ENCODE results near the gene ROGDI. TPM values are rescaled to one million over a fixed set of nuclear protein-coding genes. Genes with fewer than 3 reads are reported as not detected.

The ROGDI gene
- total RNA-seq, 1 experiment from 2014 or later, result 32.1 TPM

DNA sequence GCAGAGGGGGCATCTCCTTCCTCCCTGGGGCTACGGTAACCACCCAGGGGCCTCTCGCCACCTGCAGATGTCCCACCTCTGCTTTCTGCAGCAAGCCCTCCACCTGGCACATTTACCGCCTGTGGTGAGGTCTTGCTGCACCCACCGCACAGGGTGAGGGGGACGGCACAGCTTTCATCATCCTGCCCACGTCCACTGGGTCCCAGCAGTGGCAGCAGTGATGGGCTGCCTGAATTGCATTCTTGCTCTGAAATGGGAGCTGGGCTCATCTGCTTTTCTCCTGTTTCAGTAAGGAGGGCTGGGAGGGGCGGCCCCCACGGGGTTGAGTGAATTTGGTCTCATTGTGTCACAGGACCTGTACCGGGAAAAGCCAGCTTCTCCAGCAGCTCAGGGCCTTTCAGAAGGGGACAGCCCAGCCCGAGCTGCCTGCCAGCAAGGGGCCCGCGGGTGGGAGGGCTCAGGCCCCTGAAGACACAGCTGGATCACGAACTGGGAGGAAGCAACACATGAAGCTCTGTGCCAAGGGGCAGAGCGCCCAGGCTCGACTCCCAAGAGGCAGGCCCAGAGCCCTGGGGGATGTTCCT lies 55.4 kb downstream of the ROGDI start:
- Mint-ChIP-seq H3K36me3 (peaks cover 3% of the 10 kb centered on the region; the same call in 1 of the 2 replicates), H3K4me1 (peaks cover 20% of the 10 kb centered on the region), H3K4me3 (no peak overlapping the region), H3K27me3 (ENCODE audit: low read depth) (no peaks in the 10 kb centered on the region; the same call in 1 of the 2 replicates), H3K9me3 (no peaks in the 10 kb centered on the region), H3K27ac (no peak overlapping the region)
- DNase-seq (ENCODE audit: low spot score), result no peak
- no peak for ATAC-seq
- CTCF ChIA-PET, result interaction anchor here (0.6 to 1.5 kb wide), 2 partner anchors 13 to 97 kb away, joined by 3 to 6 read pairs; partner anchors contain the start of genes ANKS3 and DNAAF8
- no peak for TF ChIP-seq CREM (CRISPR knock-in tag; IDR thresholded peaks at IDR 0.05)
- no peak for TF ChIP-seq MXD4 (CRISPR knock-in tag; IDR thresholded peaks at IDR 0.05; ENCODE audit: borderline replicate concordance)
- no peak for TF ChIP-seq NFE2L1 (CRISPR knock-in tag; IDR thresholded peaks at IDR 0.05)
- TF ChIP-seq NR3C1 (CRISPR knock-in tag; conservative IDR thresholded peaks at IDR 0.05; ENCODE audit: low read depth), result no peak
- TF ChIP-seq, protein P1, sequence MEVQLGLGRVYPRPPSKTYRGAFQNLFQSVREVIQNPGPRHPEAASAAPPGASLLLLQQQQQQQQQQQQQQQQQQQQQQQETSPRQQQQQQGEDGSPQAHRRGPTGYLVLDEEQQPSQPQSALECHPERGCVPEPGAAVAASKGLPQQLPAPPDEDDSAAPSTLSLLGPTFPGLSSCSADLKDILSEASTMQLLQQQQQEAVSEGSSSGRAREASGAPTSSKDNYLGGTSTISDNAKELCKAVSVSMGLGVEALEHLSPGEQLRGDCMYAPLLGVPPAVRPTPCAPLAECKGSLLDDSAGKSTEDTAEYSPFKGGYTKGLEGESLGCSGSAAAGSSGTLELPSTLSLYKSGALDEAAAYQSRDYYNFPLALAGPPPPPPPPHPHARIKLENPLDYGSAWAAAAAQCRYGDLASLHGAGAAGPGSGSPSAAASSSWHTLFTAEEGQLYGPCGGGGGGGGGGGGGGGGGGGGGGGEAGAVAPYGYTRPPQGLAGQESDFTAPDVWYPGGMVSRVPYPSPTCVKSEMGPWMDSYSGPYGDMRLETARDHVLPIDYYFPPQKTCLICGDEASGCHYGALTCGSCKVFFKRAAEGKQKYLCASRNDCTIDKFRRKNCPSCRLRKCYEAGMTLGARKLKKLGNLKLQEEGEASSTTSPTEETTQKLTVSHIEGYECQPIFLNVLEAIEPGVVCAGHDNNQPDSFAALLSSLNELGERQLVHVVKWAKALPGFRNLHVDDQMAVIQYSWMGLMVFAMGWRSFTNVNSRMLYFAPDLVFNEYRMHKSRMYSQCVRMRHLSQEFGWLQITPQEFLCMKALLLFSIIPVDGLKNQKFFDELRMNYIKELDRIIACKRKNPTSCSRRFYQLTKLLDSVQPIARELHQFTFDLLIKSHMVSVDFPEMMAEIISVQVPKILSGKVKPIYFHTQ (CRISPR knock-in tag; IDR thresholded peaks at IDR 0.05), result no peak
- no peak for TF ChIP-seq SMAD4 (CRISPR knock-in tag; IDR thresholded peaks at IDR 0.05)
- TF ChIP-seq, protein P2, sequence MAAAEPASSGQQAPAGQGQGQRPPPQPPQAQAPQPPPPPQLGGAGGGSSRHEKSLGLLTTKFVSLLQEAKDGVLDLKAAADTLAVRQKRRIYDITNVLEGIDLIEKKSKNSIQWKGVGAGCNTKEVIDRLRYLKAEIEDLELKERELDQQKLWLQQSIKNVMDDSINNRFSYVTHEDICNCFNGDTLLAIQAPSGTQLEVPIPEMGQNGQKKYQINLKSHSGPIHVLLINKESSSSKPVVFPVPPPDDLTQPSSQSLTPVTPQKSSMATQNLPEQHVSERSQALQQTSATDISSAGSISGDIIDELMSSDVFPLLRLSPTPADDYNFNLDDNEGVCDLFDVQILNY (CRISPR knock-in tag; IDR thresholded peaks at IDR 0.05), result no peak
- TF ChIP-seq, protein P3, sequence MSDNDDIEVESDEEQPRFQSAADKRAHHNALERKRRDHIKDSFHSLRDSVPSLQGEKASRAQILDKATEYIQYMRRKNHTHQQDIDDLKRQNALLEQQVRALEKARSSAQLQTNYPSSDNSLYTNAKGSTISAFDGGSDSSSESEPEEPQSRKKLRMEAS (CRISPR knock-in tag; IDR thresholded peaks at IDR 0.05), result no peak
- TF ChIP-seq FOXK1 (CRISPR knock-in tag; IDR thresholded peaks at IDR 0.05), result no peak
- no peak for TF ChIP-seq NFATC4 (CRISPR knock-in tag; IDR thresholded peaks at IDR 0.05)
- no peak for TF ChIP-seq ZNF423 (CRISPR knock-in tag; IDR thresholded peaks at IDR 0.05)
- TF ChIP-seq, protein P4, sequence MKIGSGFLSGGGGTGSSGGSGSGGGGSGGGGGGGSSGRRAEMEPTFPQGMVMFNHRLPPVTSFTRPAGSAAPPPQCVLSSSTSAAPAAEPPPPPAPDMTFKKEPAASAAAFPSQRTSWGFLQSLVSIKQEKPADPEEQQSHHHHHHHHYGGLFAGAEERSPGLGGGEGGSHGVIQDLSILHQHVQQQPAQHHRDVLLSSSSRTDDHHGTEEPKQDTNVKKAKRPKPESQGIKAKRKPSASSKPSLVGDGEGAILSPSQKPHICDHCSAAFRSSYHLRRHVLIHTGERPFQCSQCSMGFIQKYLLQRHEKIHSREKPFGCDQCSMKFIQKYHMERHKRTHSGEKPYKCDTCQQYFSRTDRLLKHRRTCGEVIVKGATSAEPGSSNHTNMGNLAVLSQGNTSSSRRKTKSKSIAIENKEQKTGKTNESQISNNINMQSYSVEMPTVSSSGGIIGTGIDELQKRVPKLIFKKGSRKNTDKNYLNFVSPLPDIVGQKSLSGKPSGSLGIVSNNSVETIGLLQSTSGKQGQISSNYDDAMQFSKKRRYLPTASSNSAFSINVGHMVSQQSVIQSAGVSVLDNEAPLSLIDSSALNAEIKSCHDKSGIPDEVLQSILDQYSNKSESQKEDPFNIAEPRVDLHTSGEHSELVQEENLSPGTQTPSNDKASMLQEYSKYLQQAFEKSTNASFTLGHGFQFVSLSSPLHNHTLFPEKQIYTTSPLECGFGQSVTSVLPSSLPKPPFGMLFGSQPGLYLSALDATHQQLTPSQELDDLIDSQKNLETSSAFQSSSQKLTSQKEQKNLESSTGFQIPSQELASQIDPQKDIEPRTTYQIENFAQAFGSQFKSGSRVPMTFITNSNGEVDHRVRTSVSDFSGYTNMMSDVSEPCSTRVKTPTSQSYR (CRISPR knock-in tag; IDR thresholded peaks at IDR 0.05), result no peak
- TF ChIP-seq, protein P5, sequence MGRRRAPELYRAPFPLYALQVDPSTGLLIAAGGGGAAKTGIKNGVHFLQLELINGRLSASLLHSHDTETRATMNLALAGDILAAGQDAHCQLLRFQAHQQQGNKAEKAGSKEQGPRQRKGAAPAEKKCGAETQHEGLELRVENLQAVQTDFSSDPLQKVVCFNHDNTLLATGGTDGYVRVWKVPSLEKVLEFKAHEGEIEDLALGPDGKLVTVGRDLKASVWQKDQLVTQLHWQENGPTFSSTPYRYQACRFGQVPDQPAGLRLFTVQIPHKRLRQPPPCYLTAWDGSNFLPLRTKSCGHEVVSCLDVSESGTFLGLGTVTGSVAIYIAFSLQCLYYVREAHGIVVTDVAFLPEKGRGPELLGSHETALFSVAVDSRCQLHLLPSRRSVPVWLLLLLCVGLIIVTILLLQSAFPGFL (CRISPR knock-in tag; IDR thresholded peaks at IDR 0.05; ENCODE audit: borderline replicate concordance), result no peak
- TF ChIP-seq FOXJ3 (CRISPR knock-in tag; IDR thresholded peaks at IDR 0.05; ENCODE audit: borderline replicate concordance), result no peak
- TF ChIP-seq ZBTB21 (CRISPR knock-in tag; IDR thresholded peaks at IDR 0.05; ENCODE audit: borderline replicate concordance), result no peak
- TF ChIP-seq, protein P6, sequence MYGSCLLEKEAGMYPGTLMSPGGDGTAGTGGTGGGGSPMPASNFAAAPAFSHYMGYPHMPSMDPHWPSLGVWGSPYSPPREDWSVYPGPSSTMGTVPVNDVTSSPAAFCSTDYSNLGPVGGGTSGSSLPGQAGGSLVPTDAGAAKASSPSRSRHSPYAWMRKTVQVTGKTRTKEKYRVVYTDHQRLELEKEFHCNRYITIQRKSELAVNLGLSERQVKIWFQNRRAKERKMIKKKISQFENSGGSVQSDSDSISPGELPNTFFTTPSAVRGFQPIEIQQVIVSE (CRISPR knock-in tag; IDR thresholded peaks at IDR 0.05; ENCODE audit: borderline replicate concordance), result no peak
- TF ChIP-seq, protein P7, sequence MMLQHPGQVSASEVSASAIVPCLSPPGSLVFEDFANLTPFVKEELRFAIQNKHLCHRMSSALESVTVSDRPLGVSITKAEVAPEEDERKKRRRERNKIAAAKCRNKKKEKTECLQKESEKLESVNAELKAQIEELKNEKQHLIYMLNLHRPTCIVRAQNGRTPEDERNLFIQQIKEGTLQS (CRISPR knock-in tag; conservative IDR thresholded peaks at IDR 0.05), result no peak
- TF ChIP-seq ZNF671 (CRISPR knock-in tag; IDR thresholded peaks at IDR 0.05), result no peak
- TF ChIP-seq TEAD1 (CRISPR knock-in tag; IDR thresholded peaks at IDR 0.05), result no peak
- POLR2A ChIA-PET, result interaction anchor here (0.8 to 2.0 kb wide), 2 partner anchors 13 to 54 kb away, joined by 3 to 9 read pairs; partner anchors contain the start of genes ANKS3 and DNAAF8

Other genes with a start within 250 kb of the ROGDI start
- 1.3 to 2.1 TPM (median 1.5 TPM) in 3 replicates for gene C16orf96, start 246.3 kb downstream of the ROGDI start, total RNA-seq (2021)
- 56.8 to 59.5 TPM (median 59.0 TPM) in 3 replicates for gene UBALD1, start 187.7 kb downstream of the ROGDI start, total RNA-seq (2021)
- gene MGRN1, start 177.8 kb downstream of the ROGDI start, total RNA-seq (2021), result 79.4 to 88.8 TPM (median 80.7 TPM) in 3 replicates
- 41.8 to 45.8 TPM (median 42.0 TPM) in 3 replicates for gene NUDT16L1, start 109.1 kb downstream of the ROGDI start, total RNA-seq (2021)
- gene ANKS3, start 68.4 kb downstream of the ROGDI start, total RNA-seq (2021), result 28.6 to 35.6 TPM (median 31.5 TPM) in 3 replicates
- gene DNAAF8, start 68.1 kb downstream of the ROGDI start, total RNA-seq (2021), result 0.09 to 0.41 TPM (median 0.14 TPM) in 3 replicates
- gene ZNF500, start 35.5 kb downstream of the ROGDI start, total RNA-seq (2021), result 14.3 to 19.9 TPM (median 15.5 TPM) in 3 replicates
- gene SEPTIN12, start 14.3 kb downstream of the ROGDI start, total RNA-seq (2021), result not detected in 3 replicates
- 1.9 TPM in 1 of 3 replicates, not detected in the others for gene SMIM22, start 7.3 kb downstream of the ROGDI start, total RNA-seq (2021)
- 99.7 to 103 TPM (median 99.7 TPM) in 3 replicates for gene GLYR1, start 44.7 kb upstream of the ROGDI start, total RNA-seq (2021)
- 35.1 to 38.5 TPM (median 35.9 TPM) in 3 replicates for gene UBN1, start 44.8 kb upstream of the ROGDI start, total RNA-seq (2021)
- gene PPL, start 134.5 kb upstream of the ROGDI start, total RNA-seq (2021), result 28.5 to 29.6 TPM (median 28.7 TPM) in 3 replicates
- gene SEC14L5, start 155.7 kb upstream of the ROGDI start, total RNA-seq (2021), result 2.1 to 2.4 TPM (median 2.3 TPM) in 3 replicates
- 9.3 to 12.5 TPM (median 10.7 TPM) in 3 replicates for gene NAGPA, start 231.3 kb upstream of the ROGDI start, total RNA-seq (2021)